ENCODE measurements around the gene TSHZ2.
"Not testable (repeated sequence)": the region's sequence is repeated elsewhere in the genome, so short reads cannot be mapped to it uniquely, and the experiment has no call there.

TSHZ2 gene

DNA sequence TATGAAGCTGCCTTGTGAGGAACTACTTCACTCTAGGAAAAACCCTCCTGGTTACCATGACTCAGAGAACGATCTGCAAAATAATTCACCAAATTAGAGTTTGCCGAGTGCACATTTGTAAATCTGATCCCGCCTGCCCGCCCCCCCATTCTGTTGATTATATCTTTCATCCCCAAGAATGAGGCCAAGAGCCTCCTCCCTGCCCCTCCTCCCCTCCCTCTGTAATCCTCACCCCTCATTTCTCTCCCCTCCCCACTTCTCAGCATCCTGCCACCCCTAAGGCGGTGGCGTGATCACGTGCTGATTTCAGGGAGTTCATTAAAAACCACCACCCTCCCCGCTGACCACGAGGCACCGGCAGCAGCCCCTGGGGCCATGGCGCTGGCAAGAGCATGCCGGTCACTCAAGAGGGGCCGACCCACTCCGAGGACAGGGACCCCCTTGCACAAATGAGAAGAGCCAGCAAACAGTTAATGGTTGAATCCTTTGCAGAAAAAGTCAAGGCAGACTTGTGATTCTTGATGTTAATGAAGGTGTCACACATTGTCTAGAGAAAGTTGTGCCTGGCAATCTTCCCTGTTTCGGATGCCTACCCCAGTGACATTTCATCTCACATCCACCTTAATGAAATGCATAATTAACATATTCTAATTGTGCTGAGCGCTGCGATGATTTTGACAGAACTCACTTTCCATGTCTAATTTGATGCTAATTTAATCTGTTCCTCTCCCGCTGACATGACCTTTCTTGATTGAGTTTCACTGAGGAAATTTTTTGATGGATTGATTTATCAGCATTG, 373.6 kb downstream of the TSHZ2 start:
- no peak for DNase-seq (ENCODE audit: low read depth)

- DNase-seq (ENCODE audit: low read depth): no peak
Measured at GRCh38 chr20:53346335-53346648, 374.1 kb downstream of the TSHZ2 start.

GRCh38 chr20:53349730-53350129, 377.6 kb downstream of the TSHZ2 start:
- DNase-seq (ENCODE audit: low read depth): no peak

GRCh38 chr20:53352727-53353440, 380.7 kb downstream of the TSHZ2 start:
- DNase-seq (ENCODE audit: low read depth): no peak

GRCh38 chr20:53354314-53354713, 382.2 kb downstream of the TSHZ2 start:
- DNase-seq (ENCODE audit: low read depth): no peak

DNA sequence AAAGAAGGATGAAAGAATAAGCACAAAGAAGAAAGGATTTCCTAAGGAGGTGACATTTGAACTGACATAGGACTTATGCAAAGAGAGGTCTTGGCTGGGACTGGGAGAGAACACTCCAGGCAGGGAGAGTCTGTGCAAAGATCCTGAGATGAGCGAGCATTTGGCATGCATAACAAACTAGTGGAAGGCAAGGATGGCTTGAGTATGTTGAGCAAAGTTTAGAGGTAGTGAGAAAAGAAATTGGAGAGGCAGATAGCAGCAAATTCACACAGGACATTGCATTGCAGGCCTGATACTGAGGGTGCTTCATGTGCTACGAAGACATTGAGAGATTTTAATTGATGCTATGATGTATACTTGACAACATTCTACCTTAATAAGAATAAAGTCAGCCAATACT, 383.6 kb downstream of the TSHZ2 start:
- DNase-seq (ENCODE audit: low read depth): no peak

DNA sequence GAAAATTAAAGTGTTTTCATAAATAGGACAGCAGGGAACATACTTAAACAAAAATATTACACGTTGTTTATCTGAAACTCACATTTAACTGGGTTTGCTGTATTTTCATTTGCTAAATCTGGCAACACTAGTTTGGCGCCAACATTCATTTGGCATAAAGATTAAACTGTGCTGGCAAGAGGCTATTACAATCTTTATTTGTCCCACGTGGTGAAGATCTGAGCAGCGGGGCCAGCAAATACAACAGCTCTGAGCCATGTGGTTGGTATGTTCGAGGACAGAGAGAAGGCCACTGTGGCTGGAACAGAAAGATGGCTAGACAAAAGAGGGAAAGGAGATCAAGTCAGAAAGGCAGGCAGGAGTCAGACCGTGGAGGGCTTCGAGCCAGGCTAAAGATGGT, 387.3 kb downstream of the TSHZ2 start:
- no peak for DNase-seq (ENCODE audit: low read depth)

DNA sequence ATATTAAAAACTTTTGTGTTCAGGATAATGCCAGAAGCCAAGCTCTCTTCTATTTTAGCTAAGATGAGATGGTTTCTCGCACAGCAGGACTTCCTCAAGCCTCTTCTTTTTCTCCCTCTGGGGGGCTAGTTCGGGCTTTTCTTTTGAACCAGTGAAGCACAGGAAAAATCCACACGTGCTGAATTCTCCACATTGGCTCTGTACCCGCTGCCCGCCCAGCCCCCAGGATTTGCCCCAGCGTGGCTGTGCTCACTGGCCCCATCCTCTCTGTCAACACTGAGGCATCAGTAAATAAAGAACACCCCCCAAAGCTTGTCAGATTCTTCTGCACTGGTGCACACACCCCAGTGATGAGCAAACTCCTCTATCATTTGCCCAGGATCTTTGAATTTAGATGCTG, 388.7 kb downstream of the TSHZ2 start:
- DNase-seq (ENCODE audit: low read depth): no peak

- no peak for DNase-seq (ENCODE audit: low read depth)
Measured at GRCh38 chr20:53362736-53363135, 390.6 kb downstream of the TSHZ2 start.

DNA sequence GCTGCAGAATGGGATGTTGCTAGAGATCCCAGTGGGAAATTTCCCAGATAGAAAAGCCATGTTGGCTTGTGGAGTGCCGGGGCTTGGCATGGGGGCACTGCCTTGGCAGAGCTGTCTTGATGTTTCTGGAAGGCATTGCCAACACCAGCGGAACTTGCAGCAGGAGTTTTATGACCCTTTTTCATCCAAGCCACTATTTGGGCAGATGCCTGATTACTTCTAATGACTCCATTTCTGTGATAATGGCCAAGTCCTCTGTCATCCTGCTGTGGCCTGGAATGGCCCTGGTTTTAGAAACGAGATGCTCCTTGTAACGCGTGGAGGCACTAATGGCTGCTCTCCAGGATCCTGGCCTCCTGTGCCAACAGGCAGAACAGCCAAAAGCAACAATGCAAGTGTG, 392.5 kb downstream of the TSHZ2 start:
- DNase-seq (ENCODE audit: low read depth): no peak

DNA sequence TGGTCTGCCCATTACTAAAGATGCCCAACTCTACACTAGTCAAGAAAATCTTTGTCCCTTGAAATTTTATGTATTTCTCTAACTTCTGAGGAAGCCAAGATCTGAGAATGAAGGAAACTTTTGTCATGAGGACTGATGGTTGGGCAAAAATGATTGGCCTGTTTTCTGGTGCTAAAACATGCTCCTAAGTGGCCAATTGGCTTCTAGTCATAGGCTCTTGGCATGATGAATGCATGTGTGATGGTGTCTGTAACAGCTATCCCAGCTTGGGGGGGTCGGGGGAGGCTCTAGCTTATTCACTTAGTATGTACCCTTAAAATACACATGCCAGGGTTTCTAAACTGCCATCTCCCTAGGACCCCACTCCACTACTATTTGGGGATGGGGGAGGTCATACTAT, 392.9 kb downstream of the TSHZ2 start:
- no peak for DNase-seq (ENCODE audit: low read depth)

- DNase-seq (ENCODE audit: low read depth): no peak
Measured at GRCh38 chr20:53365539-53366075, 393.4 kb downstream of the TSHZ2 start.

GRCh38 chr20:53366928-53367327, 394.8 kb downstream of the TSHZ2 start:
- not testable (repeated sequence) for DNase-seq (ENCODE audit: low read depth)

- no peak for DNase-seq (ENCODE audit: low read depth)
Measured at GRCh38 chr20:53369871-53370270, 397.7 kb downstream of the TSHZ2 start.

DNA sequence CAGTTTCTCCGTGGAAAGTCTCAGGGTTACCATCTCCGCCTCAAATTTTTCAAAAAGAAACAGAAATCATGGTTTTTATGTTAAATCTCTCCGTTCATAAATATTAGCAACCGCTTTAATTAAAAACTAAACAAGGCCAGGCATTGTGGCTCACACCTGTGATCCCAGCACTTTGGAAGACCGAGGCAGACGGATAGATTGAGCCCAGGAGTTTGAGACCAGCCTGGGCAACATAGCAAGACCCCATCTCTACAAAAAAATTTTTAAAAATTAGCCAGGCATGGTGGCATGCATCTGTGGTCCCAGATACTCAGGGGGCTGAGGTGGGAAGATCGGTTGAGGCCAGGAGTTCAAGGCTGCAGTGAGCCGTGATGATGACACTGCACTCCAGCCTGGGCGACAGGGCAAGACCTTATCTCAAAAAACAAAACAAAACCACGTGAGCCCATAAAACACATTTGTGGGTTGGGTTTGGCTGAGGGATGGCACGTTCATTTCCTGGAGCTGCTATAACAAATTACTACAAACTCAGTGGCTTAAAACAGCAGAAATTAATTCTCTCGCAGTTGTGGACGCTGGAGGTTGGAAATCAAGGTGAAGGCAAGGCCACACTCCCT, 398.3 kb downstream of the TSHZ2 start:
- DNase-seq (ENCODE audit: low read depth): no peak

DNA sequence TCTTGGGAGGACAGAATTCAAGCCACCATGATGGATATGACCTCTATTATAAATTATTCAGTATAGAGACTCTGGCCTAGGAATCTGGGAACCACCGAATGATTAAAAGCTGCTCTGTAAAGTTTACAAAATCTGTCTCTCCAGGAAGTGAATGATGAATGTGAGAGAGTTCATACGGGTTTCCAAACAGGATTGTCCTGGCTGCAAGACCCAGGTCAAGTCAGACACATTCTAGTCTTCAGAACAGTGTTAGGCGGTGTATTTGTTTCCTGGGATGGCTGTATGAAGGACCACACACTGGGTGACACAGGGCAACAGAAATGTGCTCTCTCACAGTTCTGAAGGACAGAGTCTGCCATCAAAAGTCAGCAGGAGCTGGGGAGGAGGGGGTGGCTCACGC, 399.1 kb downstream of the TSHZ2 start:
- no peak for DNase-seq (ENCODE audit: low read depth)

DNA sequence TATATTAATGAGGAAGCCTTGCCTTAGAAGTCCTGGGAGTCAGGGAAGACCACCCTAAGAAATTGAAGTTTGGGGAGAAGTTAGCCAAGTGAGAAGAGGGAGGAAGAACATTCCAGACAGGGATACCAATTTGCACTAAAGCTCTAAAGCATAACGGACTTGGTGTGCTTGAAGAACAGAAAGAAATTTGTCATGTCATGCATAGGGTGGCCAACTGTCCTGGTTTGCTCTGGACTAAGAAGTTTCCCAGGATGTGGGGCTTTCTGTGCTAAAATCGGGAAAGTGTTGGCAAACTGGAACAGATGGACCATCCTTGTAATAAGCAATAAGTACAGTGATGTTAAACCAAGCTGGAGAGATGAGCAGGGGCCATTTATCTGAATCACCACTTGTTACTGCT, 403.9 kb downstream of the TSHZ2 start:
- no peak for DNase-seq (ENCODE audit: low read depth)

DNA sequence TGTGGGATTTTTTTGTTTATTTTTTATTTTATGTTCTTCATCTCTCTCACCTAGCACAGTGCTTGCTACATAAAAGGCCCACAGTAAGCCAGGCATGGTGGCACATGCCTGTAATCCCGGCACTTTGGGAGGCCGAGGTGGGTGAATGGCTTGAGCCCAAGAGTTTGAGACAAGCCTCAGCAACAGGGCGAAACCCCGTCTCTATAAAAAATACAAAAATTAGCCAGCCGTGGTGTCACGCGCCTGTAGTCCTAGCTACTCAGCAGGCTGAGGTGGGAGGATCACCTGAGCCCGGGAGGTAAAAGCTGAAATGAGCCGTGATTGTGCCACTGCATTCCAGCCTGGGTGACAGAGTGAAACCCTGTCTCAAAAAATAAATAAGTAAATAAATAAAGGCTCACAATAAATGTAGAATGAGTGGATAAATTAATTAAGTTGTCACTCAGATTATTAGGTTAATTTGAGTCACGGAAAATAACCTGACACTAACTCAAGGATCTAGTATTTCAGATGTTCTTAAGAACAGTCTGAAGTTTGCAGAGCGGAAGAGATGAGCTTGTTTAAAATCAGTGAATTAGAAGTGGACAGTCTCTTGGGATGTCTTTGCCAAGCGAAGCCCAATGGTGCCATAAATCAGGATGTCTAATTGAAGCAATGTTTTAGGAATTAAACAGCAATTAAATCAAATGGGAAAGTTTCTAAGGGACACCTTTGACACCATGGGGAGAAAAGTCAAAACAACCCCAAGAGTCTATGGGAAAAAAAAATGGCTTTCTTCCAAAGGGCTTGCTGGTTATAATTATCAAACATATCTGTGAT, 407.1 kb downstream of the TSHZ2 start:
- DNase-seq (ENCODE audit: low read depth): no peak

DNA sequence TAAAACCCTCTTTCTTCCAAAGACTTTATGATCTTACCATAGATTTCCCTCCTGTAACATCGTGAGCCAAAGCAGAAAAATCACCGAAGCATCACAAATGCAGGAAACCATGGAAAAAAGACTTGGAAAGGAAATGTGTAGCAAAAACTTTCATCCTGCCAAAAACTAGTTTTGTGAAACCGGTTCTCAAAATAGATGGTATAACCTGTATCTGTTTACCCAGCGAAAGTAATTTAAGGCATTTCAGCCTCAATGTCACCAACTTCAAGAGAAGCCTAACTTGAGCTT, 407.6 kb downstream of the TSHZ2 start:
- no peak for DNase-seq (ENCODE audit: low read depth)

- no peak for DNase-seq (ENCODE audit: low read depth)
Measured at GRCh38 chr20:53381568-53382262, 409.6 kb downstream of the TSHZ2 start.

- no peak for DNase-seq (ENCODE audit: low read depth)
Measured at GRCh38 chr20:53382263-53382844, 410.2 kb downstream of the TSHZ2 start.
